GM19372 (cell line): ENCODE results near the gene SULT1C3.
A peak's percentile ranks its signal among the peaks of the same experiment; 100 is the strongest.

Experiments used
- ATAC-seq: cut with Tn5 transposase; IDR thresholded peaks from one replicate; pipeline ENCODE4 v1.9.1; 2021; ENCODE audit warnings: mild to moderate bottlenecking, low read depth, moderate library complexity; ENCODE audit not compliant: unreplicated experiment

Gene SULT1C3

GRCh38 chr2:108297436-108298141, 57.8 kb downstream of the SULT1C3 start:
- ATAC-seq, result no peak

- ATAC-seq, result no peak
These were observed 61.8 kb downstream of the SULT1C3 start for GRCh38 chr2:108301558-108301957.

- peak; percentile 80 for ATAC-seq
These were observed 65.2 kb downstream of the SULT1C3 start for GRCh38 chr2:108304975-108305374.

GRCh38 chr2:108305901-108306300, 66.1 kb downstream of the SULT1C3 start:
- no peak for ATAC-seq

GRCh38 chr2:108309903-108310302, 70.1 kb downstream of the SULT1C3 start:
- ATAC-seq, result no peak
